Fibroblast of lung (primary cell): ENCODE results near the gene DIP2C. TPM values are rescaled to one million over a fixed set of nuclear protein-coding genes. Genes with fewer than 3 reads are reported as not detected.

Experiments used
- DNase-seq, 2 donors: peaks; one replicate each; pipeline versions ENCODE4 v3.0.0 to v3.0.0-alpha.2; 2010; ENCODE audit warnings: low read depth in 2 of 2
- H2AFZ ChIP-seq: 2 replicates; pipeline ENCODE4 v1.5.1; 2012; ENCODE audit warnings: low read length, control low read depth, inconsistent platforms
- H3K27ac ChIP-seq: 2 replicates; pipeline ENCODE4 v1.5.1; 2011; ENCODE audit warnings: low read length, control low read depth; ENCODE audit not compliant: insufficient read depth
- H3K27me3 ChIP-seq: 2 replicates; pipeline ENCODE4 v1.5.1; 2011; ENCODE audit warnings: mild to moderate bottlenecking, low read length; ENCODE audit not compliant: control insufficient read depth, insufficient read depth
- H3K36me3 ChIP-seq: 2 replicates; pipeline ENCODE4 v1.5.1; 2011; ENCODE audit warnings: low read length; ENCODE audit not compliant: control insufficient read depth, insufficient read depth
- H3K4me1 ChIP-seq: 2 replicates; pipeline ENCODE4 v1.5.1; 2011; ENCODE audit warnings: low read length; ENCODE audit not compliant: control insufficient read depth, insufficient read depth; ENCODE audit errors: extremely low read depth
- H3K4me2 ChIP-seq: 2 replicates; pipeline ENCODE4 v1.5.1; 2011; ENCODE audit warnings: low read length, control low read depth; ENCODE audit not compliant: insufficient read depth; ENCODE audit errors: extremely low read depth
- H3K4me3 ChIP-seq, 4 experiments: fragments of 200-600 bp in 1 of 4; sonication (generic) in 1 of 4; replicated peaks in 1 of 4; 2 replicates each; pipeline ENCODE4 v1.5.1; 2011 to 2016; ENCODE audit warnings: low read length in 4 of 4, low read depth in 3 of 4, mild to moderate bottlenecking in 3 of 4, control low read depth in 2 of 4, inconsistent platforms in 1 of 4, mixed read lengths in 1 of 4; ENCODE audit not compliant: insufficient read depth in 1 of 4; ENCODE audit errors: control extremely low read depth in 1 of 4
- H3K79me2 ChIP-seq: 2 replicates; pipeline ENCODE4 v1.5.1; 2012; ENCODE audit warnings: mild to moderate bottlenecking, low read length, inconsistent platforms; ENCODE audit not compliant: control insufficient read depth, insufficient read depth
- H3K9ac ChIP-seq: 2 replicates; pipeline ENCODE4 v1.5.1; 2011; ENCODE audit warnings: mild to moderate bottlenecking, low read length, control low read depth; ENCODE audit not compliant: insufficient read depth
- H3K9me3 ChIP-seq: 2 replicates; pipeline ENCODE4 v1.5.1; 2012; ENCODE audit warnings: low read depth, low read length; ENCODE audit not compliant: control insufficient read depth, insufficient read depth
- H4K20me1 ChIP-seq: 2 replicates; pipeline ENCODE4 v1.5.1; 2011; ENCODE audit warnings: low read length; ENCODE audit not compliant: control insufficient read depth, insufficient read depth; ENCODE audit errors: extremely low read depth
- EZH2 ChIP-seq: IDR thresholded peaks from 2 replicates; pipeline ENCODE4 v1.5.1; 2012; ENCODE audit warnings: low read length, control low read depth, mild to moderate bottlenecking; ENCODE audit errors: missing control alignments
- polyA plus RNA-seq, 2 donors: library from polyadenylated mRNA; depleted of rRNA in 1 of 2; stranded (reverse) in 1 of 2; unstranded in 1 of 2; fragments of >200 nt; gene quantifications; 2 replicates each; pipeline ENCODE4 v1.2.1, GENCODE V29; 2011 to 2012; ENCODE audit warnings: missing spikeins in 1 of 2
- total RNA-seq: library from RNA; depleted of rRNA; stranded (reverse); fragments of >200 nt; gene quantifications from 2 replicates; pipeline ENCODE4 v1.2.1, GENCODE V29; 2014
- TF ChIP-seq, protein P1 (sequence below), 2 donors: IDR thresholded peaks in 1 of 2; conservative IDR thresholded peaks in 1 of 2; 1 replicate in 1 of 2; 2 replicates in 1 of 2; pipeline ENCODE4 v1.5.1; 2011 to 2012; ENCODE audit warnings: low read length in 2 of 2, control low read depth in 1 of 2, inconsistent platforms in 1 of 2, low read depth in 1 of 2, mild to moderate bottlenecking in 1 of 2

The DIP2C gene
- total and polyA plus RNA-seq, 2 donors (not counting 1 experiment from before 2014, with no cell fraction given): 10.7 to 18.3 TPM

DNA sequence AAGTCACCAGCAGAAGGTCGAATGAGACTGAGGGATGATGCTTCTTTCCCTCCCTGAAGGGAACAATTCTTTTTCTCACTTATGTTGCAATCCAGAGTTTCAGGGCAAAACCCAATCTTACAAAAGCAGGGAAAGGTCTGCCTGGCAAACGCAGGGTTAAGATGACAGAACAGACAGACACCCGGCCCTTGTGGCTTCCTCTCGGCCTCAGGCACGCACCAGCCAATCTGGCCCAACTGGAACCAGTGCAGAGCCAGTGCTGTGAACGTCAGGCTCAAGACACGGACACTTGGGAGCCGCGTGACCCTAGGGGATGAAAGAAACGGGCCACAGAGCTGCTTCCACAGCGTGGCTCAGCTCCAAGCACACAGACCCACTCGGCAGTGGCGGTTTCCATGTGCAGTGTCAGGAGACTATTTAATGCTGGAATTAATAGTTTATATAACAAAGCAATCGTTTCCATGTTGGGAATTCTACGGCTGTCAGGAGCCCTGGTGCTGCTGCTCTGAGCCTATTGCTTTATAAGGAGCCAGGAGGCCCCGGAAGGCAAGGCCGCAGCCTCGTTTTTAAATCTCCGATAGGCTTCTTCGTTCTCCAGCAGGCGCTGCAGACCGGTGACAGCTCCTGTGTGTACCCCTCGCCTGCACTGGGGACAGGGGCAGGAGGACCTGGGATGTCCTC lies 198.4 kb downstream of the DIP2C start:
- TF ChIP-seq, protein P1, sequence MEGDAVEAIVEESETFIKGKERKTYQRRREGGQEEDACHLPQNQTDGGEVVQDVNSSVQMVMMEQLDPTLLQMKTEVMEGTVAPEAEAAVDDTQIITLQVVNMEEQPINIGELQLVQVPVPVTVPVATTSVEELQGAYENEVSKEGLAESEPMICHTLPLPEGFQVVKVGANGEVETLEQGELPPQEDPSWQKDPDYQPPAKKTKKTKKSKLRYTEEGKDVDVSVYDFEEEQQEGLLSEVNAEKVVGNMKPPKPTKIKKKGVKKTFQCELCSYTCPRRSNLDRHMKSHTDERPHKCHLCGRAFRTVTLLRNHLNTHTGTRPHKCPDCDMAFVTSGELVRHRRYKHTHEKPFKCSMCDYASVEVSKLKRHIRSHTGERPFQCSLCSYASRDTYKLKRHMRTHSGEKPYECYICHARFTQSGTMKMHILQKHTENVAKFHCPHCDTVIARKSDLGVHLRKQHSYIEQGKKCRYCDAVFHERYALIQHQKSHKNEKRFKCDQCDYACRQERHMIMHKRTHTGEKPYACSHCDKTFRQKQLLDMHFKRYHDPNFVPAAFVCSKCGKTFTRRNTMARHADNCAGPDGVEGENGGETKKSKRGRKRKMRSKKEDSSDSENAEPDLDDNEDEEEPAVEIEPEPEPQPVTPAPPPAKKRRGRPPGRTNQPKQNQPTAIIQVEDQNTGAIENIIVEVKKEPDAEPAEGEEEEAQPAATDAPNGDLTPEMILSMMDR (conservative IDR thresholded peaks at IDR 0.05 in 1 of 2, IDR thresholded peaks at IDR 0.05 in 1 of 2; ENCODE audit: low read depth in 1 of 2, low read length in 2 of 2): no peak
- TF ChIP-seq EZH2: no peak
- H3K4me3 ChIP-seq: peak overlapping the region in 1 of 4 experiments; percentile 18
- no peaks in the 10 kb centered on the region for H3K27me3 ChIP-seq
- peaks cover 11% of the 10 kb centered on the region for H3K4me1 ChIP-seq
- no peaks in the 10 kb centered on the region for H4K20me1 ChIP-seq
- H3K27ac ChIP-seq: peak overlapping the region; percentile 48
- H2AFZ ChIP-seq: peak overlapping the region; percentile 43
- no peaks in the 10 kb centered on the region for H3K36me3 ChIP-seq
- no peaks in the 10 kb centered on the region for H3K79me2 ChIP-seq
- H3K9ac ChIP-seq: peak overlapping the region; percentile 25
- H3K9me3 ChIP-seq: no peaks in the 10 kb centered on the region
- DNase-seq: peak; percentile 64 to 80
- peak overlapping the region; percentile 56 for H3K4me2 ChIP-seq

DNA sequence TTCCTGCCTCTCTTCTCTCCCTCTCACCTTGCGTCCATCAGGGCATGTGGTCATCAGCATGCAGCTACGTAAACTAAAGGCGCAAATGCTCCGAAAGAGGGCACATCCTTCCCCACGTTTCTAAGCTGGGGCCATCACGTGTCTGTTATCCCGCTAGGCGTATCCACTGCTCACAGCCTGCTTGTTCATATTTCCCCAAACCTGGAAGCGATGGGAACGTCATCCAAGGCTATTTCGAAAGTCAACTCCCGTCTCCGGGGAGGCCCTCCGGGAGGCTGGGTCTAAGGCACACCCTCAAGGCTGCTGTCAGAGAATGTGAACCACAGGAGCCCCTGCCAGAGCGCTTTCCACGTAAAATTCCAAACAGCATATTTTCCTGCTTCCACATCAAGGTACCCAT lies 199.2 kb downstream of the DIP2C start:
- H3K9me3 ChIP-seq: no peaks in the 10 kb centered on the region
- peak in 1 of 2 donors; percentile 64 for DNase-seq
- H3K27ac ChIP-seq: no peak overlapping the region
- no peak for TF ChIP-seq EZH2
- TF ChIP-seq, protein P1 (conservative IDR thresholded peaks at IDR 0.05 in 1 of 2, IDR thresholded peaks at IDR 0.05 in 1 of 2; ENCODE audit: low read depth in 1 of 2, low read length in 2 of 2): no peak
- H3K4me1 ChIP-seq: peaks cover 11% of the 10 kb centered on the region
- no peak overlapping the region for H3K4me3 ChIP-seq
- H3K9ac ChIP-seq: no peak overlapping the region
- no peaks in the 10 kb centered on the region for H3K36me3 ChIP-seq
- no peaks in the 10 kb centered on the region for H3K79me2 ChIP-seq
- H3K27me3 ChIP-seq: no peaks in the 10 kb centered on the region
- H3K4me2 ChIP-seq: no peak overlapping the region
- no peak overlapping the region for H2AFZ ChIP-seq
- no peaks in the 10 kb centered on the region for H4K20me1 ChIP-seq

DNA sequence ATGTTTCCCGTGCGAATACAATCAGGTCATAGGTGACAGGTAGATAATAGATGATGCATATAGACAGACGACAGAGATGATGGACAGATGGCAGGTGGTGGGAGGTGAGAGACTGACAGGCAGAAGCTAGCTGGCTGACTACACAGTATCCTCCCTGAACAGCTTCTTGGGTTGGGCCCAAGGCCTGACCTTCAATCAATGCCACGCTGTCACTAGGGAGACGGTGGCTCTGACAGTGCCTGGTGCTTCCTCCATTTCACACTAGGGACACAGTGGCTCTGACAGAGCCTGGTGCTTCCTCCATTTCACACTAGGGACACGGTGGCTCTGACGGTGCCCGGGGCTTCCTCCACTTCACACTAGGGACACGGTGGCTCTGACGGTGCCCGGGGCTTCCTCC lies 200.1 kb downstream of the DIP2C start:
- Histone ChIP-seq H3K27ac (no peak overlapping the region), H2AFZ (no peak overlapping the region), H3K27me3 (no peaks in the 10 kb centered on the region), H3K79me2 (no peaks in the 10 kb centered on the region), H3K4me2 (no peak overlapping the region), H3K4me1 (peaks cover 11% of the 10 kb centered on the region), H3K4me3 (no peak overlapping the region), H3K9ac (no peak overlapping the region), H3K36me3 (no peaks in the 10 kb centered on the region), H4K20me1 (no peaks in the 10 kb centered on the region), H3K9me3 (no peaks in the 10 kb centered on the region)
- DNase-seq: no peak
- TF ChIP-seq, protein P1 (conservative IDR thresholded peaks at IDR 0.05 in 1 of 2, IDR thresholded peaks at IDR 0.05 in 1 of 2; ENCODE audit: low read depth in 1 of 2, low read length in 2 of 2): no peak
- TF ChIP-seq EZH2: no peak
